H9 (cell line): ENCODE results near the gene HES3. TPM values are rescaled to one million over a fixed set of nuclear protein-coding genes. Genes with fewer than 3 reads are reported as not detected.

ENCODE experiments used
- DNase-seq: peaks from one replicate; pipeline ENCODE4 v3.0.0-alpha.2; 2017
- H2AFZ ChIP-seq: one replicate; pipeline ENCODE4 v1.6.1; 2013; ENCODE audit warnings: mild to moderate bottlenecking, low read length, control low read depth, moderate library complexity
- H2AK5ac ChIP-seq: 2 replicates; pipeline ENCODE4 v1.6.1; 2013; ENCODE audit warnings: low read length, control low read depth, mixed read lengths; ENCODE audit not compliant: insufficient read length
- H2BK120ac ChIP-seq: one replicate; pipeline ENCODE4 v1.6.1; 2013; ENCODE audit warnings: low read depth, mild to moderate bottlenecking, low read length, control low read depth, inconsistent platforms; ENCODE audit not compliant: poor library complexity, severe bottlenecking
- H2BK12ac ChIP-seq: 2 replicates; pipeline ENCODE4 v1.6.1; 2013; ENCODE audit warnings: low read length, control low read depth, mixed read lengths, low read depth; ENCODE audit not compliant: insufficient read length
- H2BK15ac ChIP-seq: 2 replicates; pipeline ENCODE4 v1.6.1; 2013; ENCODE audit warnings: low read depth, low read length, control low read depth
- H2BK20ac ChIP-seq: one replicate; pipeline ENCODE4 v1.6.1; 2013; ENCODE audit warnings: low read depth, mild to moderate bottlenecking, low read length, control low read depth, inconsistent platforms; ENCODE audit not compliant: poor library complexity, severe bottlenecking
- H2BK5ac ChIP-seq: 2 replicates; pipeline ENCODE4 v1.6.1; 2013; ENCODE audit warnings: low read length, control low read depth, mixed read lengths; ENCODE audit not compliant: insufficient read length
- H3K14ac ChIP-seq: 2 replicates; pipeline ENCODE4 v1.6.1; 2013; ENCODE audit warnings: low read length, control low read depth; ENCODE audit not compliant: insufficient read depth
- H3K18ac ChIP-seq: 2 replicates; pipeline ENCODE4 v1.6.1; 2013; ENCODE audit warnings: low read depth, mild to moderate bottlenecking, mixed read lengths, low read length, control low read depth; ENCODE audit not compliant: insufficient read length
- H3K23ac ChIP-seq: 2 replicates; pipeline ENCODE4 v1.6.1; 2013; ENCODE audit warnings: low read length, control low read depth, mixed read lengths, low read depth; ENCODE audit not compliant: insufficient read length
- H3K23me2 ChIP-seq: 2 replicates; pipeline ENCODE4 v1.6.1; 2013; ENCODE audit warnings: low read depth, mild to moderate bottlenecking, mixed read lengths, low read length, control low read depth; ENCODE audit not compliant: insufficient read length, poor library complexity, severe bottlenecking
- H3K27ac ChIP-seq: 2 replicates; pipeline ENCODE4 v1.5.1; 2013; ENCODE audit warnings: low read length, control low read depth, mixed read lengths, low read depth; ENCODE audit not compliant: insufficient read length
- H3K27me3 ChIP-seq: 2 replicates; pipeline ENCODE4 v1.6.1; 2013; ENCODE audit warnings: low read length, control low read depth, inconsistent platforms; ENCODE audit not compliant: insufficient read depth
- H3K4ac ChIP-seq: 2 replicates; pipeline ENCODE4 v1.6.1; 2013; ENCODE audit warnings: low read depth, mild to moderate bottlenecking, control low read depth, inconsistent platforms, low read length, moderate library complexity
- H3K4me1 ChIP-seq: 2 replicates; pipeline ENCODE4 v1.6.1; 2013; ENCODE audit warnings: low read length, control low read depth, inconsistent platforms; ENCODE audit not compliant: insufficient read depth
- H3K4me2 ChIP-seq: 2 replicates; pipeline ENCODE4 v1.6.1; 2013; ENCODE audit warnings: low read length, control low read depth, mixed read lengths; ENCODE audit not compliant: insufficient read length, insufficient read depth
- H3K56ac ChIP-seq: 2 replicates; pipeline ENCODE4 v1.6.1; 2013; ENCODE audit warnings: low read depth, mild to moderate bottlenecking, mixed read lengths, low read length, control low read depth; ENCODE audit not compliant: insufficient read length
- H3K79me1 ChIP-seq: 2 replicates; pipeline ENCODE4 v1.6.1; 2013; ENCODE audit warnings: low read depth, mild to moderate bottlenecking, moderate library complexity, low read length, control low read depth, inconsistent platforms; ENCODE audit not compliant: insufficient read depth, poor library complexity, severe bottlenecking
- H3K79me2 ChIP-seq: 2 replicates; pipeline ENCODE4 v1.6.1; 2013; ENCODE audit warnings: low read length, control low read depth, inconsistent platforms; ENCODE audit not compliant: insufficient read depth
- H3K9ac ChIP-seq: 2 replicates; pipeline ENCODE4 v1.6.1; 2013; ENCODE audit warnings: low read length, control low read depth, mixed read lengths; ENCODE audit not compliant: insufficient read length; ENCODE audit errors: extremely low read depth
- H3K9me3 ChIP-seq: one replicate; pipeline ENCODE4 v1.6.1; 2013; ENCODE audit warnings: low read depth, low read length, inconsistent platforms; ENCODE audit not compliant: control insufficient read depth
- H3T11ph ChIP-seq: one replicate; pipeline ENCODE4 v1.6.1; 2013; ENCODE audit warnings: mild to moderate bottlenecking, low read length, control low read depth, inconsistent platforms
- H4K20me1 ChIP-seq: one replicate; pipeline ENCODE4 v1.6.1; 2013; ENCODE audit not compliant: control insufficient read depth, insufficient read length, insufficient read depth
- H4K5ac ChIP-seq: 2 replicates; pipeline ENCODE4 v1.6.1; 2013; ENCODE audit warnings: low read depth, mild to moderate bottlenecking, mixed read lengths, low read length, control low read depth; ENCODE audit not compliant: insufficient read length
- H4K8ac ChIP-seq: replicated peaks from 2 replicates; pipeline ENCODE4 v1.6.1; 2013; ENCODE audit warnings: low read length, control low read depth, mixed read lengths, low read depth; ENCODE audit not compliant: insufficient read length
- H4K91ac ChIP-seq: 2 replicates; pipeline ENCODE4 v1.6.1; 2013; ENCODE audit warnings: low read depth, mild to moderate bottlenecking, moderate library complexity, mixed read lengths, low read length, control low read depth; ENCODE audit not compliant: insufficient read length
- H3K27ac Mint-ChIP-seq, 3 experiments: 2 replicates in 2 of 3; 3 replicates in 1 of 3; pipeline ENCODE4 v1.8.0; 2020 to 2021; ENCODE audit warnings: mixed read lengths in 3 of 3, mild to moderate bottlenecking in 1 of 3, moderate library complexity in 1 of 3
- H3K27me3 Mint-ChIP-seq: 2 replicates; pipeline ENCODE4 v1.8.0; 2021; ENCODE audit warnings: low read depth, mild to moderate bottlenecking, moderate library complexity, mixed read lengths
- H3K36me3 Mint-ChIP-seq, 3 experiments: 2 replicates in 2 of 3; 3 replicates in 1 of 3; pipeline ENCODE4 v1.8.0; 2020 to 2021; ENCODE audit warnings: low read depth in 3 of 3, mixed read lengths in 3 of 3; ENCODE audit not compliant: insufficient read depth in 1 of 3
- H3K4me1 Mint-ChIP-seq, 2 experiments: 2 replicates each; pipeline ENCODE4 v1.8.0; 2020; ENCODE audit warnings: mixed read lengths in 2 of 2
- H3K4me3 Mint-ChIP-seq, 2 experiments: 2 replicates in 1 of 2; 3 replicates in 1 of 2; pipeline ENCODE4 v1.8.0; 2020 to 2021; ENCODE audit warnings: mild to moderate bottlenecking in 2 of 2, mixed read lengths in 2 of 2, moderate library complexity in 1 of 2
- H3K9me3 Mint-ChIP-seq, 2 experiments: 2 replicates in 1 of 2; 3 replicates in 1 of 2; pipeline ENCODE4 v1.8.0; 2020; ENCODE audit warnings: mild to moderate bottlenecking in 2 of 2, mixed read lengths in 2 of 2, moderate library complexity in 1 of 2
- CTCF ChIP-seq: fragments of 200-600 bp; sonication (generic); conservative IDR thresholded peaks from 3 replicates; pipeline ENCODE4 v1.8.0; 2021; ENCODE audit warnings: antibody characterized with exemption, mild to moderate bottlenecking
- WGBS: extraction: QIAGEN DNeasy Blood & Tissue Kit; methylation state at CpG from one replicate; pipeline ENCODE4 v1.1.7; 2013; ENCODE audit warnings: missing lambda C conversion rate, low lambda C conversion rate, mixed read lengths; ENCODE audit not compliant: insufficient read length; ENCODE audit errors: extremely low coverage; 5-methylcytosine and 5-hydroxymethylcytosine counted together
- total RNA-seq: library from RNA; stranded (reverse); gene quantifications from 2 replicates; pipeline ENCODE4 v1.2.1, GENCODE V29; 2021

Gene HES3
- total RNA-seq, 1 experiment from 2014 or later: 89.9 TPM

GRCh38 chr1:6198646-6199297 is 45.2 kb upstream of the HES3 start:
- no peak for TF ChIP-seq CTCF
- Histone ChIP-seq H3K9me3 (no peaks in the 10 kb centered on the region), H4K20me1 (no peaks in the 10 kb centered on the region), H3K18ac (peak overlapping the region; percentile 90), H2BK5ac (no peak overlapping the region), H3K79me1 (peaks cover 2% of the 10 kb centered on the region), H3K23me2 (peaks cover 15% of the 10 kb centered on the region), H3K4ac (0 out of 2 replicates have a peak overlapping the region, but pooled peaks have one; percentile 18), H3K23ac (no peak overlapping the region), H3T11ph (no peak overlapping the region), H3K79me2 (peaks cover 28% of the 10 kb centered on the region; the same call in 1 of the 2 replicates), H2AK5ac (no peak overlapping the region), H4K8ac (no peak overlapping the region), H2BK15ac (no peak overlapping the region), H2BK120ac (no peak overlapping the region), H3K9ac (peak overlapping the region; percentile 98), H3K4me1 (peaks cover 4% of the 10 kb centered on the region; the same call in 1 of the 2 replicates), H4K91ac (no peak overlapping the region), H2BK20ac (no peak overlapping the region), H3K27me3 (no peaks in the 10 kb centered on the region), H2BK12ac (no peak overlapping the region), H3K56ac (no peak overlapping the region), H3K4me2 (peak overlapping the region; percentile 81), H3K14ac (peak overlapping the region; percentile 90), H2AFZ (no peak overlapping the region), H3K27ac (no peak overlapping the region), H4K5ac (no peak overlapping the region)
- no peak for DNase-seq
- peak overlapping the region; percentile 90 to 94 for H3K4me3 Mint-ChIP-seq
- peaks cover 2% of the 10 kb centered on the region; the same call in 1 of the 2 replicates for H3K27me3 Mint-ChIP-seq
- H3K9me3 Mint-ChIP-seq: no peaks in the 10 kb centered on the region
- peaks cover 36 to 48% (median 41%) of the 10 kb centered on the region in 3 experiments for H3K36me3 Mint-ChIP-seq
- WGBS: no CpG with 5 or more reads among the region's 31 CpGs
- peaks cover 32 to 40% of the 10 kb centered on the region in 2 experiments for H3K4me1 Mint-ChIP-seq
- H3K27ac Mint-ChIP-seq: peak overlapping the region; percentile 83 to 94 (median 92); a peak in 6 of 7 replicates
